IPS DF 4.7 (cell line): ENCODE data around the gene ACAT1.
"Not testable (repeated sequence)": the region's sequence is repeated elsewhere in the genome, so short reads cannot be mapped to it uniquely, and the experiment has no call there.

Source experiments
- DNase-seq: peaks from one replicate; pipeline ENCODE4 v3.0.0-alpha.2; 2013; ENCODE audit warnings: low spot score; ENCODE audit errors: extremely low read depth

The ACAT1 gene

GRCh38 chr11:108144615-108145014, 23.2 kb downstream of the ACAT1 start:
- DNase-seq, result no peak

GRCh38 chr11:108147150-108147549, 25.8 kb downstream of the ACAT1 start:
- no peak for DNase-seq

- DNase-seq, result no peak
Measured at GRCh38 chr11:108148556-108148955, 27.2 kb downstream of the ACAT1 start.

GRCh38 chr11:108154591-108154990, 33.2 kb downstream of the ACAT1 start:
- DNase-seq, result no peak

DNA sequence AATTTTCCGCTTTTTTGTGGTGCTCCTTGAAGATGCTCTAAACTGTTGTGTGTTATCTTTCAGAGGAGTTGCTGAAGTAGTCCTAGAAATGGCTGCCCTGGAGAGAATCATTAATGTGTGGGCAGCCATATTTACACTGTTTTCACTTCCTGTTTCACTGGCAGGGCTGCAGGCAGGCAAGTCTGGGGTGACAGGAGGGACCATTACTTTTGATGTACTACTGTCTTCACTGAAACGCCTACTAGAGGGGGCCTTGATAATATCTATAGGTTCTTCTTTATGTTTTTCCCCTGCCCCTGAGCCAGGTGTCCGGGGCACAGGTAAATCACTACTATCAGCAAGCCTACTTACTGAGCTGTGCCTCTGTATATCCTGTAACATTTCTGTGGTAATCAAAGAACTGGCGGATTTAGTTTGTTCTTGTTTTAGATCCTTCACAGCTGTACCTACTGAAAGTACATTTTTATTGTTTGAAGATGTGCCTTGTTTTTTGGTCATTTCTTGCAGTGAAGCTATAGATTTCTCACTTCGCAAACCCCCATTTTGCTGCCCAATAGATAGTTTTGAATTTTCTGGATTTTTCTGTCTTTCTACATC, 39.7 kb downstream of the ACAT1 start:
- DNase-seq, result no peak

DNA sequence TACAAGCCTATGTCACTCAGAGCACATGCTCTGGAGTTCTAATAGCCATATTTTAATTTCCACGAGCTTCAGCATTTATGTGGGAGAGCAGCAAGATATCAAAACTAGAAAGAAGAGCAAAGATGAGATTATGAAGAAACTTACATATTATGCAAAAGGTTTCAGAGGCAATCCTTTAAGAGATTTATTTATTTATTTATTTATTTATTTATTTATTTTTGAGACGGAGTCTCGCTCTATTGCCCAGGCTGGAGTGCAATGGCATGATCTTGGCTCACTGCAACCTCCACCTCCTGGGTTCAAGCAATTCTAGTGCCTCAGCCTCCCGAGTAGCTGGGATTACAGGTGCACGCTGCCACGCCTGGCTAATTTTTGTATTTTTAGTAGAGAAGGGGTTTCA, 41.5 kb downstream of the ACAT1 start:
- DNase-seq, result not testable (repeated sequence)

DNA sequence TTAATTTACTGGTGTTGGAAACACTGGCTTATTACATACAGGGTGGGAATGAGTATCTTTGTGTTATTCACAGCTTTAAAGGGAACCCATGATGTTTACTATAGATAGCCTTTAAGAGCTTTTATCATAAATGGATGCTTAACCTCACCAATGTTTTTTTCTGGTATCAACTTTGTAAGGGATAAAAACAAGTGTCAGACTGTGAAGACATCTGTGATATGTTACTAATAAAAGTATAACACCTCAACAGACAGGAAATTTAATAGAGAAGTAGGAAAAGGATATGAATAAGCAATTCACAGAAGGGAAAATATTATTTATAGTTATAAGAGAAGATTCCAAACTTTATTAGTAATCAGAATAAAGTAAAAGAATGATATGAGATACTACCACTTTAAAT, 46.3 kb downstream of the ACAT1 start:
- DNase-seq, result no peak

- no peak for DNase-seq
Measured at GRCh38 chr11:108170184-108170583, 48.8 kb downstream of the ACAT1 start.

DNA sequence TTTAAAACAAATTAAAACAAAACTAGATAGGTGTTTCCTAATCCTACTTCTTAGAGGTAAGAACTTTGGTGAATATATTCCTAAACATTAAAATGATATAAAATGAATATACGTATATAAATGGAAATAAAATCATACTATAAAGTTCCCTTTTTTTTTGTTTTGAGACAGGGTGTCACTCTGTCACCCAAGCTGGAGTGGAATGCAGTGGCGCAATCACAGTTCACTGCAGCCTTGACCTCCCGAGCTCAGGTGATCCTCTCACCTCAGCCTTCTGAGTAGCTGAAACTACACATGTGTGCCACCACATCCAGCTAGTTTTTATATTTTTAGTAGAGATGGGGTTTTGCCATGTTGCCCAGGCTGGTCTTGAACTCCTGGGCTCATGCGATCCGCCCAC, 56.2 kb downstream of the ACAT1 start:
- DNase-seq, result no peak

GRCh38 chr11:108193725-108194124, 72.4 kb downstream of the ACAT1 start:
- DNase-seq, result no peak

- DNase-seq, result no peak
Measured at GRCh38 chr11:108196901-108197300, 75.5 kb downstream of the ACAT1 start.
